Stimulated activated CD4-positive, alpha-beta T cell treated with anti-CD3 and anti-CD28 coated beads, Interleukin-12 subunit alpha, Interleukin-12 subunit beta, amount 100 ng/mL, for 4 hours (primary cell): ENCODE measurements around the gene WAC.
A peak's percentile ranks its signal among the peaks of the same experiment; 100 is the strongest.

Experiments used
- DNase-seq: peaks from one replicate; pipeline ENCODE4 v3.0.0-alpha.2; 2020

Gene WAC

GRCh38 chr10:28533571-28534304 is 820 bp downstream of the WAC start:
- DNase-seq: peak; percentile 66

- DNase-seq: no peak
Measured at GRCh38 chr10:28535846-28536245, 2.9 kb downstream of the WAC start.

- DNase-seq: no peak
Measured at GRCh38 chr10:28538595-28538994, 5.7 kb downstream of the WAC start.

GRCh38 chr10:28540145-28540544 is 7.2 kb downstream of the WAC start:
- no peak for DNase-seq

- no peak for DNase-seq
Measured at GRCh38 chr10:28541717-28542365, 8.9 kb downstream of the WAC start.

GRCh38 chr10:28542728-28543127 is 9.8 kb downstream of the WAC start:
- DNase-seq: no peak

GRCh38 chr10:28544058-28544457 is 11.1 kb downstream of the WAC start:
- DNase-seq: no peak

- DNase-seq: no peak
Measured at GRCh38 chr10:28545967-28546644, 13.2 kb downstream of the WAC start.

GRCh38 chr10:28548781-28549498 is 16.0 kb downstream of the WAC start:
- no peak for DNase-seq

- DNase-seq: no peak
Measured at GRCh38 chr10:28551086-28551485, 18.2 kb downstream of the WAC start.

GRCh38 chr10:28552775-28553174 is 19.9 kb downstream of the WAC start:
- DNase-seq: no peak

- no peak for DNase-seq
Measured at GRCh38 chr10:28554009-28554408, 21.1 kb downstream of the WAC start.

- DNase-seq: no peak
Measured at GRCh38 chr10:28554952-28555351, 22.0 kb downstream of the WAC start.

- DNase-seq: no peak
Measured at GRCh38 chr10:28555358-28555757, 22.4 kb downstream of the WAC start.

- DNase-seq: no peak
Measured at GRCh38 chr10:28556142-28556541, 23.2 kb downstream of the WAC start.

- no peak for DNase-seq
Measured at GRCh38 chr10:28558186-28558585, 25.3 kb downstream of the WAC start.

GRCh38 chr10:28558923-28559508 is 26.1 kb downstream of the WAC start:
- DNase-seq: no peak

GRCh38 chr10:28559618-28560017 is 26.7 kb downstream of the WAC start:
- no peak for DNase-seq

GRCh38 chr10:28560617-28561016 is 27.7 kb downstream of the WAC start:
- DNase-seq: no peak

- DNase-seq: no peak
Measured at GRCh38 chr10:28561531-28561930, 28.6 kb downstream of the WAC start.

- DNase-seq: no peak
Measured at GRCh38 chr10:28564905-28565304, 32.0 kb downstream of the WAC start.

- DNase-seq: no peak
Measured at GRCh38 chr10:28566458-28567015, 33.6 kb downstream of the WAC start.
